NOMO-1 treated with dmso at 0.1 percent for 144 hours (cell line): Measurements from ENCODE around the gene MAML3.
"Not testable (repeated sequence)": the region's sequence is repeated elsewhere in the genome, so short reads cannot be mapped to it uniquely, and the experiment has no call there.

Source experiments
- DNase-seq: peaks from one replicate; lab custom pipeline; 2025; ENCODE audit not compliant: unreplicated experiment; lab: John Stamatoyannopoulos, UW

Gene MAML3

DNA sequence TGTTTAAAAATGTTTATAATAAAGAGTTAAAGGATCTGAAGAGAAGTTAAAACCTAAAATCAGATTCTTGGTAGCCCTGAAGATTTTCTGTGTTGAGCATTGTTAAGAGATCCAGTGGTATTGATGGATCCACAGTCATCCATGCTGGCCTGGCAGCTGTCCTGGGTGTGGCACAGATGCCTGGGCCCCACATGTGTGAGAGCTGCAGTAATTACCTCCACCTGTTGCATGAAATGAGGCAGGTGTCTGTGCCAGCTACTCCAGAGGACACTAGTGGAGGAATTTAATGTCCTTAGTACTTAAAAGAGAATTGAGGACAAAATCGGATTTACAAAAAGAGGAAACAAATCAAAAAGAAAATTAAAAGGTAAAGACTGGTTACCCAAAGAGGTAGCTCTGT is 444.3 kb downstream of the MAML3 start:
- no peak for DNase-seq

DNA sequence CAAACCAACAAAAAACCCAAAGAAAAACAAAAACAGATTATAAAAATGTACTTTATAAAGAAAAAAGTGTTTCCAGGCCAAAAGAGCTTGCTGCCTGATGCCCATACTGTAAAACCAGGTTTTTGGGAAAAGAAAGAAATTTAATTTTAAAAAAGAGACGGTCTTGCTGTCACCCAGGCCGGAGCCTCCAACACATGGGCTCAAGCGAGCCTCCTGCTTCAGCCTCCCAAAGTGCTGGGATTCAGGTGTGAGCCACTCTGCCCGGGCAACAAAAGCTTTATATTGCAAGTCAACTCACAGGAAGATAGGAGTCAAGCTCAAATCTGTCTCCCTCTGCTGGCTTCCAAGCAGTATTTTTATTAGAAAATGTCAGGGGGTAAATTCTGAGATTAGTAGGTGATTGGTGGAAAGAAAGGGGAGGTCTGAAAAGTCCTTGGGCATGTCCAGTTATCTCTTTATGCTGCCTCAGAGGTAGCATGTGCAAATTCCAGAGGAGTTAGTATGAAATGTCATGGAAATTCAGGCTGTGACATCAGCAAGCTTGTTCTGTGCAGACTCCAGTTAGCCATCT is 449.0 kb downstream of the MAML3 start:
- no peak for DNase-seq

DNA sequence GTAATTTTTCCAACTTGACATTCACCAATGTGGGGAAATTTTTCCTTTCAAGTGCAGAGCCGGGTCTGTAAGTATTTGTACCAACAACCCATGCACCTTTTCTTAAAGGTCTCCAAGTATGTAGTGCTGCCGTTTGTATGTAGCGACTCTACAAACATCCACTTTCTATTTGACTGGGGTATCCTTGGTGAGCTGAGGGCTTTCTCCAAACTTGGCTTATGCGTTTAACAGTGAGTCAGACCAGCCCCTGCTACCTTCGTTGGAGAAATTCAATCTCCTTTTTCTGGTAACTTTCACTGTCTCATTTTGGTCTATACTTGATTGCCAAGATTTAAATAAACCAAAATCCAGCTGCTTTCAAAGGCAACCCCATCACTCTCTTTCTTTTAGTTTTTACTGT is 453.4 kb downstream of the MAML3 start:
- no peak for DNase-seq

DNA sequence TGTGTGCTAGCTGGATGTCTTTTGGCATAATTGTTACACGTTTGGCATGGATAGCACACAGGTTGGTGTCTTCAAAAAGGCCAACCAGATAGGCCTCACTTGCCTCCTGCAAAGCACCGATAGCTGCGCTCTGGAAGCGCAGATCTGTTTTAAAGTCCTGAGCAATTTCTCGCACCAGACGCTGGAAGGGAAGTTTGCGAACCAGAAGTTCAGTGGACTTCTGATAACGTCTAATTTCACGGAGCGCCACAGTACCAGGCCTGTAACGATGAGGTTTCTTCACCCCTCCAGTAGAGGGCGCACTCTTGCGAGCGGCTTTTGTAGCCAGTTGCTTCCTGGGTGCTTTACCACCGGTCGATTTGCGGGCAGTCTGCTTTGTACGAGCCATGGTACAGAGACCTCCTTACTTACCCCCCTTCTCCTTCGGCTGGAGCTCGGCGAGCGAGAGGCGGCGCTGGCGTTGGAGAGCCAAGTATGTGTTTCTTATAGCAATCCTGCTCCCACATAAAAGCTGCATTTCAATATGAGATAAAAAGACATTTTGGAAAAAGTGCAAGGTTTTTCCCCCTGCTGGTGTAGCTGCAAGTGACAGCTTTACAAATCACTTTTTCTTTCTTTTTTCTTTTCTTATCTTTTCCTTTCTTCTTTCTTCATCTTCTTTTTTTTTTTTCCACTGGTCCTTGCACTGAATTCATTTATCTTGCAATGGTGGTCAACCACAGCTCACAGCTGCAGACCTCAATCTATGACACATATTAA is 455.6 kb downstream of the MAML3 start:
- not testable (repeated sequence) for DNase-seq

DNA sequence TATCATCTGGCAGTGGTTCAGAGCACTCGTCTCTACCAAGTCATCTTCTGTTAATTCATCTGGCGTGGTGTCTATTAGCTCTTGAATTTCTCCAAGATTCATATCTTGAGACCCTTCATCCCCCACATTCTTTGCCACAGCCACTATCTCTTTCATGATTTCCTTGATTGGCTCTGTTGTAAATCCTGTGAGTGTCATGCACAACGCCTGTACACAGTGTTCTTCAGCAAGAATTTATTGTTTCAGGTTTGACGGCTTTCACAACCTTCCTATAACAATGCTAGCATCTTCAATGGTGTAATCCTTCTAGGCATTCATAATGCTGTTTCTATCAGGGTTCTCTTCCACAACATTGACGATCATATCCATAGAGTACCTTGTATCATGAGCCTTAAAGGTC is 457.5 kb downstream of the MAML3 start:
- DNase-seq, result no peak

DNA sequence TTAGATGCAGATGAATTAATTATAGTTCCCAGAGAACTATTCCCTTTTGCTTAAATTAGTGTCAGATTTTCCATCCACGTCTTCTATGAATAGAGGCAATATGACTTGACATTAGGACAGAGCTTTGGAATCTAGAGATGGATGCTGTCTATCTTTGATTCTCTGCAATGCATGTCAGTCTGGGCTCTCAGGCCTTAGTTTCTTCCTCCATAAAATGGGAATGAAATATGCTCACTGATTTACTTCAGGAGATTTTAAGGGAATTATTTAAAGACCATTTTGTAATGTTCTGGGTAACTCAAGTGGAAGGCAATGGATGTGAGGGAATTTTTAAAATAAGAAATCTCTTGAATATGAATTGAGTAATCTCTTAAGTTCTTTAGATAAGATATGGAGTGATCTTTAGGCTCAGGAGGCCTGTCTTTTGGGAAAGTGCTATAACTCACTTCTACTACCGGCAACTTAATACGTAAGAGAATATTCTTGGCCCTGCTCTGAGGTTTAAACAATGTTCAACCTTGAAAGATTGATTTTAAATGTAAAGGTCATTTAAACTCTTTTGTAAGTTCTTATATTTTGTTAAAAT is 459.4 kb downstream of the MAML3 start:
- no peak for DNase-seq

DNA sequence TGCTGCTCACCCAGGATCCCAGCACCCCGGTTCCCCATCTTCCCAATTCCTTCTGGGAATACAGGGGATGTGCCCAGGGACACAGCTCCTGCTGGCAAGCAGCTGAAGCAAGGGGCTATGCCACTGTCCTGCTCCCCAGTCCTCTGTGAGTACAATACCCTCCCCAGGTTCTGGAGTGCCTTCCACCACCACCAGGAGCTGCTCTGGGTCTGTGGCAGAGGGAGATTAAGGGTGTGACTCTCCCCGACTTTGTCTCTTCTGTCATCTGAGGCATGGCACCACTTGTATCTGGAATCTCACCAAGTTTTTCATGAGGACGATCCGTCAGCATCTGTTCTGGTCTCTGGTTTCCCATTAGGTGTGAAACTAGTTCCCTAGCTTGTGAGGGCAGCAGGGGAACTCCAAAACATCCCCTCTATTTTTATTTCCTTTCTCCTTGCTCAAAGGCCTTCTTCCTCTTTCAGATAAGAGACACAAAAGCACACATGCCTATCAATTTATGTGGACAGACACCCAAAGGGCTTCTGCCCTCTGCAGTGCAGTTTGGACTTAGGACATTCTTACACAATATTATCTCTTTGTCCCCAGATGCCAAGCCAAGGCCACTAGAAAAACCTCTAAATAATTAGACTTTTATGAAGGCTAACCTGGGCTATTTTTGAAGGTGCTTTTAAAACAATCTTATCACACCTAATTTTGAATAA is 461.5 kb downstream of the MAML3 start:
- peak; percentile 8 for DNase-seq

DNA sequence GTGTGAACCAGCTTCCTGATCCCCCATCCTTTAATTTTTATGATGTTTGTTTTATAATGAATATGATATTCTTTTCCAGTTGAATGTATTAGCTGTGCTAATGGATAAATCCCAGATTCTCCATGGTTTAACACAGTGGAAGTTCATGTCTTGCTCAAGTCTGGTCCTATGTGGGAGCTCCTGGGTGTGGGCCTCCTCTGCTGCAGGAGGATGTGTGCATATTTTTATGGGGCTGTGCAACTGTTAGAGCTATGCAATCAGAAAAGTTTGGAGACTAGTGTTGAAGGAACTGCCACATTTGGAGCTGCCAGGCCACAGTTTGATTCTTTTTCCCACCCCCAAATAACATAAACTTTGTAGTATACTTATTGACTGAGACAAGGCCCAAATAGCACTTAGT is 463.6 kb downstream of the MAML3 start:
- DNase-seq, result no peak

DNA sequence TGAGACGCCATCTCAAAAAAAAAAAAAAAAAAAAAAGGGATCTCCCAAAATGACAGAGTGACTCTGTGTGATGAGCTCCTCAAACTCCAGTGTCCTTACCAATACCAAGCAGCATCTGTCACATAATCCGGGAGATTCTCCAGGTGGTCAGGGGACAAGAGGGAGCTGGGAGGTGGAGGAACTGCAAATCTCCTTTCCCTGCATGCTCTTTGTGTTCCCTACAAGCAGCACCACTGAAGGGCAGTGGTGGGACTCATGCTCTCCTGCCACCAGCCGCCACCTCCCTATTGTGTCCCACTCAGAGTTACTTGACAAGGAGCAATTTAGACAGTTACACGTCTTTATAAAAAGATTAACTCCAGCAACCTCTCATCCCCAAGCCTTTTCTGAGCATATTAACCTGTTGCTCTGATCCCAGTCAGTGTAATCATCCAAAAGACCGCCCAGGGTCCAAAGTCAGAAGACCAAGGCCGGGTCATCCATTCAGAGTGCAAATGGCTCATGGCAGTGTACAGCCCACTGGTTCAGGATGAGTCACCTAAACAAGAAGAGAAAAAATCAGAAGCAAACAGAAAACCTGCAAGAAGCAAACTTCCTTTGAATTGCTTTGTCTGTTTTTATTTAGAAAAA is 464.8 kb downstream of the MAML3 start:
- DNase-seq, result no peak

DNA sequence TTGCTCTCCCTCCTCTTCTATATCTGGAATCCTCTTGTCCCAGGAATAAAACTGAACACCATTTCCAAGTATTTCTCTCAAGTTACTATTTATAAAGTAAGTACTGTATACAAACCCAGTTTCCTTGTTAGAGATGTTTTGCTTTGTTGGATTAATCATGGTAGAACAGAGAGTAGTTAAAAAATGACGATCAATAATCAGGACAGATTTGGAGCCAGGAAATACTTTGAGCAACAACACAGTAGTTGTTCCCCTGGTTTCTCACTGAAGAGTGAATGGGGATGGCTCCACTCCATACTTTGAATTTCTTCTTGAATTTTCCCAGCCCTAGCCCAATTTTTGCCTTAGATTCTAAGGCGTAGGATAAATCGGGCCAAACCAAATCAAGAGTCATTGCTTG is 467.0 kb downstream of the MAML3 start:
- no peak for DNase-seq

DNA sequence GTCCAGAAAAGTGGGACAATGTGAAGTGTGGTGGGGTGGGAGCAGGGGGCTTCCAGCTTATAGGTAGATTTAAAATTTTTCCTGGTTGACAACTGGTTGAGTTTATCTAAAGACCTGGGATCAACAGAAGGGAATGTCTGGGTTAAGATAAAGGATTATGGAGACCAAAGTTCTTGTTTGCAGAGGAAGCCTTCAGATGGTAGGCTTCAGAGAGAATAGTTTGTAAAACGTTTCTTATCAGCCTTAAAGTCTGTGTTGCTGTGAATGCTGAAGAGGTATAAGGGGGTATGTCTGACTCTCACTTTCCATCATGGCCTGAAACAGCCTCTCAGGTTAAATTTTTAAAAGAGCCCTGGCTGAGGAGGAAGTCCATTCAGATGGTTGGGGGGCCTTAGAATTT is 467.9 kb downstream of the MAML3 start:
- no peak for DNase-seq

DNA sequence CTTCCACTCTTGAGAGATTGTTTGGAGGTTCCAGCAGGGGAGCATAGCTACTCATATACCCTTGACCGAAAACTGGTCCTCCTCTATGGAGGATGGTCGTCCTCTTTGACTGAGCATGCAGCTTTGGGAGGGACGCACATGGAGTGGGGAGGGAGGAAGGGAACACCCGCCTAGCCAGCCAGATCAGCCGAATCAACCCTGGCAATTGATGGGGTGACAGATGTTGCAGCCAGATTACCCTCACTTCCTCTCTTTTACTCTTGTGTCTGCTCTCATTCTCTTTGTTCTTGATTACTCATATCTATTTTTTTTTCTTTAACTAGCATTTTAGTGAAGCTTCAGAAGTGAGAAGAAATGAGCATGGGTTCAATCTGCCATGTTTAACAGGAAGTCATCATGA is 468.8 kb downstream of the MAML3 start:
- no peak for DNase-seq

DNA sequence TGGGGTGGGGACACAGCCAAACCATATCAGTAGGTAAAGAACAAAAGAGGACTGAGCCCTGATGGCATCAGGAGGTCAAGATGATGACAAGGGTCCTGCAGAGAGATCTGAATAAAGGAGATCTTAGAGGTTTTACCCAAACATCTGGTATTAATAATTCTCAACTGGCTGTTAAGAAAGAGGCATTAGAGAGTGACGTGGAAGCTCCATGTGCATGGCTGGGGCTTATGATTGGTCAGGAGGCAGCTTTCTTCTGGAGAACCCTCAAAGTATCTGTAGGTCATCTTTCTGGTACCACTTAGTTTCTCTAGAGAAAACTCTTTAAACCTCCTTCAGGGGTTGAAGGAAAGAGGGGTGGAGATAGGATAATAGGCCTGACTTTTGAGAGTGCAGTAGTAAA is 469.6 kb downstream of the MAML3 start:
- DNase-seq, result no peak

DNA sequence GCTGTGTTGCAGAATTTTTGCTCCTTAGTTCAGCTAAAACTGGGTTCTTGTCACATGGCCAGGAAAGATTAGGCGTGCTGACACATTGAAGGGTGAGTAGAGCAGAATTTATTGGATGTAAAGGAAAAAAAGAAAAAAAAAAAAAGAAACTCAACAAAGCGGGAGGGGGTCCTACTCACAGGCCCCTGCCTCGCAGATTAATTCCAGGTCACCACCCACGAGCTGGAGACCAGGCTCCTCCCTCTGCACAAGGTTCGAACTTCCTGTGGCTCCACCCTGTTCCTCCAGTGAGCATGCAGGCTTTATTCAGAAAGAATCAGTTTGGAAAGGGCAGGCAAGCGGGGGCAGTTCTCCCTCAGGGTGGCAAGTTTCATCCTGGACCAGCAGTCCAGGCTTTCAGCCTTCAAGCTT is 471.2 kb downstream of the MAML3 start:
- no peak for DNase-seq

DNA sequence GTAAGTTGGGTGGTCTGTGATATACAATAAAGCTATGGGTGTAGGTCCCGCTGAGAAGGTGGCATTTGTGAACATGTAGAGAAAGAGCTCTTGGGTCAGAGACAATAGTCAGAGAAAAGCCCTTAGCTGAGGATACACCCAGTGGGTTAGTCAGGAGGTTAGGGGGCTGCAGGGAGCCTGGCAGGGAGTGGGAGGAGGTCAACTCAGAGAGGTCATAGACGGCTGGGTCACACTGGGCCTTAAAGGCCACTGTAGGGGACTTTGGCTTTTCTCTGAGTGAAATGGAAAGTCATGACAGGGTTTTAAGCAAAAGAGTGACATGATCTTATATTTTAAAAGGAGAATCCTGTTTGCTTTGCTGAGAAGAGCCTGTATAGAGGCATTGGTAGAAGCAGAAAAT is 471.7 kb downstream of the MAML3 start:
- DNase-seq, result no peak

DNA sequence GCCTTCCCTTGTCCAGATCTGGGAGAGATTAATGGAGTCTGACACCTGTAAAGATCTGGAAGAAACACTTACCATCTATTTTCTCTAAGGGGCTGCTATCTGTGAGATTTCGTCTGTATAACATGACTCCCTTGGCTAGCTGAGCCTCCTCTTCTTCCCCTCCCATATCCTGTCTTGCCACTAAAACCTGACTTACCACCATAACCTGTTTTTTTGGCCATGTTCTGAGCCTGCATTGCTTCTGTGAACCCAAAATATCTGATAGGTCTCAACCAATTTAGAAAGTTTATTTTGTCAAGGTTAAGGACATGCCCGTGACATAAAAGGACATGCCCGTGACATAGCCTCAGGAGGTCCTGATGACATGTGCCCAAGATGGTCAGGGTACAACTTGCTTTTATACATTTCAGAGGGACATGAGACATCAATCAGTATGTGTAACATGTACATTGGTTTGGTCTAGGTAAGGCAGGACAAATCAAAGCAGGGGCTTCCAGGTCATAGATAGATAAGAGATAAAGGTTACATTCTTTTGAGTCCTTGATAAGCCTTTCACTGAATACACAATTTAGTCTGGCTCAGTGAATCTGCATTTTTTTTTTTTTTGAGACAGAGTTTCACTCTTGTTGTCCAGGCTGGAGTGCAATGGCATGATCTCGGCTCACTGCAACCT is 476.9 kb downstream of the MAML3 start:
- no peak for DNase-seq

DNA sequence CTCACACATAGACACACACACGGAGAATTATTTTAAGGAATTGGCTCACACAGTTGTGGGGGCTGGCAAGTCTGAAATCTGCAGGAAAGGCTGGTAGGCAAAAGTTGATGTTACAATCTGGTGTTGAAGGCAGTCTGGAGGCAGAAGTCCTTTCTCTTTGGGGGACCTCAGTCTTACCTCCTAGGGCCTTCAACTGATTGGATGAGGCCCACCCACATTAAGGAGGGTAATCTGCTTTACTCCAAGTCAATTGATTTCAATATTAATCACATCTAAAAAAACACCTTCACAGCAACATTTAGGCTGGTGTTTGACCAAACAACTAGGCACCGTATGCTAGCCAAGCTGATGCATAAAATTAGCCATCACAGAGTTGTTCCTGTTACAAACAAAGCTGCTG is 477.6 kb downstream of the MAML3 start:
- DNase-seq, result no peak

DNA sequence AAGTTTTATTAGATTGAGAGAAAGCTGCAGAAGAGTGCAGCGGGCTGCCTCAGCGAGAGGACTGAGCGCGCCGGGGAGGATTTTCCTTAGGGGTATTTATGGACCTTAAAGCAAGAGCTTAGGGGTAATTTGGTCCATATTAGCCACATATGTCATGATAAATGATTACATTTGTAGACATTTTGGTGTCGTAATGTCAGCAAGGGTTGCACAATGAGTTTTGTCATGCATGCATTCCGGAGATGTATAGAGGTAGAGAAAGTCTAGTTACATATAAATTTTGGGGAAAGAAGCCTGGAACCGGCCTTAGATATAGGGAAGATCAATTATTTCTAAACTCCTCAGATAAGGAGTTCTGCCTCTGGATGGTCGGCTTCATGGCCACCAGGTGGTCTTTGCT is 478.3 kb downstream of the MAML3 start:
- DNase-seq, result no peak

DNA sequence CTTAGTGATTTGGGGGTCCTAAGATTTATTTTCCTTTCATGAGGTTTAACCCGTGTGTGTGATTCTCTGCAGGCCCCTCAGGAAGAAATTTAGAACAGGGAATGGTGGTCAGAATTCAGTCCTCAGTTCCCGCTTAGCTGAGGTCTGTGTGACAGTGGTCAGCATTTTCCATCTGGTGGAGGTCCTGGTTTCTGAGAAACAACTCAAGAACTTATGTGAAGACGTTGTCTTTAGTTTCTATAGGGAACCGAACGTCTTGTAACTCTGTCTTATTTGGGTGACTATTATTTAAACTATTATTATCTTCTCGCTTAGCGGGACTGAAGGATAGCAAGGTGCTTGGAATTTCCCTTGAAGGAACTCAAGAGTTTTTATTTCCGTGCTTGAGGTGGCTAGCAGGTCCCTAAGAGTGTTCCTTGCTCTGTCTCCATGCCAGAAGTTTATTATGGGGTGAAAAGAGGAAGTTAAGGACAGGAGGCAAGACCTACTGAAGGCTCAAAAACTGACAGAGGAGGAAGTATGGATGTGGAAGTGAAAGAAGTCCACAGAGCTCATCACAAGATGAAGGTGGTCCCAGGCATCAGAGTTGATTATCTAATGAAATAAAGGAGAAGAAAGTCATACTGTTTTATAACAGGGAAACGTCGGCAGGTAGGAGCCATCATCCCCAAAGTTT is 479.0 kb downstream of the MAML3 start:
- DNase-seq, result peak; percentile 92

DNA sequence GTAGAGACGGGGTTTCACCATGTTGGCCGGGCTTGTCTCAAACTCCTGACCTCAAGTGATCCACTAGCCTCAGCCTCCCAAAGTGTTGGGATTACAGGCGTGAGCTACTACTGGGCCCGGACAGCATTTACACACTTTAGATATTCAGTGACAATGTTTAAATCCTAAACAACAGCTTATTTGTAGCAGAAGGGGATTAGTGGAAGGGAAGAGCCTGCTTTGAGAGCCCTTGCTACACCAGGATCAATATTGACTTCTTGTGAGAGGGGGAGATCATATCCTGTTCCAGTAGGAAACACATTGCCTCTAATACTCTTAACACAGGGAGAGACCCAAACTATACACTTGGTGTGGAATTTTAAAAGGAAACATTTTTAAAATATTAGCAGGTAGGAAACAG is 481.3 kb downstream of the MAML3 start:
- no peak for DNase-seq

DNA sequence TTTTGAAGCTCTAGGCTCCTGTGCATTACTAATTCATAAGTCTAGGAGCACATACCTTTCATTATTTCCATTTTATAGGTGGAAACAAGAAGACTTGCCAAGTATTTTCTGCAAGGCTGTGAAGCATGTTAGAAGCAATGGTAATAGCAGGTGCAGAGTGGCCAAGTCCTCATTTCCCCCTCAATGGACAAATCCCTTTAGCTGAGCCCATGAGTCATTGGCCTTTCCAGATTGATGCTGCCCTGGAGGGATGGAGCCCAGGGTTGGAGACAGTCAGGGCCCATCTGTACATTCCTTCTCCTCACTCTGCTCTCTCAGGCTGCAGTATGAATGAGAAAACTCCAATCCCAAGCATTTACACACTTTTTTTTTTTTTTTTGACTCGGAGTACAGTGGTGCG is 481.8 kb downstream of the MAML3 start:
- DNase-seq, result no peak
